GM19099 (cell line): ENCODE measurements around the gene SLC43A3.
A peak's percentile ranks its signal among the peaks of the same experiment; 100 is the strongest.

Experiments used
- POLR2A ChIP-seq: IDR thresholded peaks from 3 replicates; pipeline ENCODE4 v1.6.1; 2011; ENCODE audit warnings: low read depth; ENCODE audit not compliant: insufficient read length; ENCODE audit errors: extremely low read depth

The SLC43A3 gene

GRCh38 chr11:57426929-57427726, at the start of gene SLC43A3:
Gene SLC43A3 (minus strand): TSS chr11:57427121. CDS start chr11:57426172, 949 bp downstream.
- TF ChIP-seq POLR2A = peak; percentile 94

GRCh38 chr11:57476047-57476756, 49.3 kb upstream of the SLC43A3 start:
- TF ChIP-seq POLR2A = peak; percentile 43

GRCh38 chr11:57475671-57476046, 48.7 kb upstream of the SLC43A3 start:
- no peak for TF ChIP-seq POLR2A

- no peak for TF ChIP-seq POLR2A
Observed at GRCh38 chr11:57475191-57475590, 48.3 kb upstream of the SLC43A3 start.

- no peak for TF ChIP-seq POLR2A
Observed at GRCh38 chr11:57474803-57475115, 47.8 kb upstream of the SLC43A3 start.

- no peak for TF ChIP-seq POLR2A
Observed at GRCh38 chr11:57474017-57474802, 47.3 kb upstream of the SLC43A3 start.

- TF ChIP-seq POLR2A = no peak
Observed at GRCh38 chr11:57473285-57473841, 46.4 kb upstream of the SLC43A3 start.

- no peak for TF ChIP-seq POLR2A
Observed at GRCh38 chr11:57471496-57471895, 44.6 kb upstream of the SLC43A3 start.

- no peak for TF ChIP-seq POLR2A
Observed at GRCh38 chr11:57469268-57469667, 42.3 kb upstream of the SLC43A3 start.

- no peak for TF ChIP-seq POLR2A
Observed at GRCh38 chr11:57468276-57468675, 41.4 kb upstream of the SLC43A3 start.

GRCh38 chr11:57467508-57468157, 40.7 kb upstream of the SLC43A3 start:
- TF ChIP-seq POLR2A = no peak

GRCh38 chr11:57466680-57467079, 39.8 kb upstream of the SLC43A3 start:
- no peak for TF ChIP-seq POLR2A

- no peak for TF ChIP-seq POLR2A
Observed at GRCh38 chr11:57464539-57465181, 37.7 kb upstream of the SLC43A3 start.

- no peak for TF ChIP-seq POLR2A
Observed at GRCh38 chr11:57463671-57464538, 37.0 kb upstream of the SLC43A3 start.

GRCh38 chr11:57462597-57462996, 35.7 kb upstream of the SLC43A3 start:
- TF ChIP-seq POLR2A = no peak
